Renal cortical epithelial cell (primary cell): ENCODE results near the gene THYN1. TPM values are rescaled to one million over a fixed set of nuclear protein-coding genes. Genes with fewer than 3 reads are reported as not detected.
"Not testable (repeated sequence)": the region's sequence is repeated elsewhere in the genome, so short reads cannot be mapped to it uniquely, and the experiment has no call there.

Experiments used
- DNase-seq: peaks from one replicate; pipeline ENCODE4 v3.0.0-alpha.2; 2011; ENCODE audit warnings: low read depth
- total RNA-seq: library from RNA; depleted of rRNA; stranded (reverse); fragments of >200 nt; gene quantifications from 2 replicates; pipeline ENCODE4 v1.2.3, GENCODE V29; 2014

THYN1 gene
- total RNA-seq = 75.2 and 101 TPM in 2 replicates

DNA sequence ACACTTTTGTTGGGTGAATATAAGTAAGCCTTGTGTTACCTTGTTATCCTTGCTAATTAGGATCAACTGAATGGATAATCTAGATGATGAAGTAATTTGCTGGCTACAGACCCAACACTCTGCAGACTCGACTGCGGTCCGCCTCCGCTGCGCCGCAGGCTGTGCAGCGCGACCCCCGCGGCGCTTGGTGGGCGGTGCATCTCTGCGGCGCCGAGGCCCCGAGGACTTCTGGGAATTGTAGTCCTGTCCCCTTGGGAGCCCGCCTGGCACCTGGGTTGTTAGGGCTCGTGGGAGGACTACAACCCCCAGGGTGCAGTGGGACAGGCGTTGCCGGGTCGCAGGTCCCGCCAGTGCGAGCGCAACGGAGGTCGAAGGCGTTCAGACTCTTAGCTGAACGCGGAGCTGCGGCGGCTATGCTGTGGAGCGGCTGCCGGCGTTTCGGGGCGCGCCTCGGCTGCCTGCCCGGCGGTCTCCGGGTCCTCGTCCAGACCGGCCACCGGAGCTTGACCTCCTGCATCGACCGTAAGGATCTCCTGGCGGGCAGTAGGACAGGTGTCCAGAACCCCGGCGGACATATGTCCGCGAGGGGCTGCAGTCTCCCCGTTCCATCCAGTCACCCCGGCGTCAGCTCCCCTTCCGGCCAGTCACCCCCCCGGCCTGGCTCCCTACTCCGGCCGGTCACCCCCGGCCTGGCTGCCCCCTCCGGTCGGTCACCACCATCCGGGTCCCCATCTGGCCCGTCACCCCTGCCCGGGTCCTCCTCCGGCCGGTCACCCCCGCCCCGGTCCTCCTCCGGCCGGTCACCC is at the start of gene THYN1, which contains the start of gene ACAD8:
TSS of gene THYN1 (minus strand) at position 165 of the 806 bp plus-strand sequence. CDS start 470 bp downstream, outside the sequence.
TSS of gene ACAD8 (plus strand) at position 381 of the 806 bp plus-strand sequence. CDS start at position 414, 33 bp downstream.
- peak; percentile 92 for DNase-seq

DNA sequence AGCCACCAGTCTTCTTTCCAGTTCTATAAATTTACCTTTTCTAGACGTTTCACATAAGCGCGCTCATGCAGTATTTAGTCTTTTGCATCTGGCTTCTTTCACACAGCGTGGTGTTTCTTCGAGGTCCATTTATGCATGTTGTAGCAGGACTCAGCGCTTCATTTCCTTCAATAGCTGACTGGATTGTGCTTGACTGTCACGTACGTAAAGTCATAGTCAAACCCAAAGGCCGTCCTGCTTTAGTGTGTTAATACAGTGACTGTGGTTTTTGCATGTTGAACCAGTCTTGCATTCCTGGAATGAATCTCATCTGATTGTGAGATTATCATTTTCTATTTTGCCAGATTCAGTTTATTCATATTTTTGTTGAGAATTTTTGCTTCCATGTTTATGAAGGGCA is 41.5 kb upstream of the THYN1 start:
- DNase-seq = no peak

DNA sequence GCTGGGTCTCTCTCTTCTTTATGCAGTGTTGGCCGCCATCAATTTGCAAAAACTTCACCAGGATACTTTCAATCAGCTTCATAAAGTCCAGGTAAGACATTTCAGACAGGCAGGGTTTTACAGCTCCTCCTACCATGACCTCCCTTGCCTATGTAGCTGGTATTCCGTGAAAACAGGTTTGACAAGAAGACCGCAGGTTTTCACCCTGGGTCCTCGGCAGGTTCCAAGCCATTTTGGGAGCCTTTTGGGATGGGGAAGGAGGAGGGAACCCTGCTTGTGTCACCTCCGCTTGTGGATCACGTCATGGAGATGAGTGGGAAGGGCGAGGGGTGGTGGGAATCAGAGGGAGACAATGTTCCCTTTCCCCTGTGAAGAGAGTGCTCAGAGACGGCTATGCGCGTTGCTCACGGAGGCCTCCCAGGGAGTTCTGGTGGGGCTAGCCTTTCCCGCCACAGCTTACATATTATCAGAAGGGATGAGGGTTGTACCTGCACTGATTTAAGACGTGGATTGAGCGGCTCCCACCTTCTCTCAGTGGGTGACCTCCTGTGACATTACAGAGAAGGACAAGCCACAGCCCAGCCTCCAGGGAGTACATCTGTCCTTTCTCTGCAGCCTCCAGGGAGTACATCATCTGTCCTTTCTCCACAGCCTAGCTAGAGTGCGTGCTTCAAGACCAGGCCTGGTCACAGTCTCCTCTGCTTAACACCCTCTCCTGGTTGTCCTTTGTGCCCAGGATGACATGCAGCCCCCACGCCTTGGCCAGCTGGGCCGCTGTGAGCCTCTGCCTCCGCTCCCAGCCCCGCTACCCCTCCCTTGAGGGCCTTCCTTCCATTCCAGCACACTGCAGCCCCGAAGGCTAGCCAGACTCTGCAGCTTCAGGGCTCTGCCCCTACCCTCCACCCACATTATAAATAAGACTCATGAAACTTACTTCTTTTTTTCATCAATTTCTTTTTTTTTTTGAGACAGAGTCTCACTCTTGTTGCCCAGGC is 40.3 kb upstream of the THYN1 start:
- no peak for DNase-seq

DNA sequence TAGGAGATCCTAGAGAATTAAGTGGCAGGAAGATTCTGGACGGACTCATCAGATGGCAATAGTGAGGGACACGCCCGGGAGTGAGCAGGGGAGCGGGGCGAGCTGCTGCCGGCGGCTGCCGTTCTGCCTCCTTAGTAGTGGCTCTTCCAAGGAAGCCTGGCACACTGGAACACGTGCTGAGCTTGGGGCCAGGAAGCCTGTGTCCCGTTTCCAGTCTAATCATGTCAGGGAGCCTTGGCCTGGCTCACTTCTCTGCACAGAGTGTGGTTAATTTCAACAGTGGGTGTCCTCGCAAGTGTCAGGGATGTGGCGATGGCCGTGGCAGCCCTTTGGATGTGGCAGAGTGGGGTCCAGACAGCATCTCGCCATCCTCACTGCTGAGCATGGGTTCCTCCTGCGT is 39.5 kb upstream of the THYN1 start:
- no peak for DNase-seq

DNA sequence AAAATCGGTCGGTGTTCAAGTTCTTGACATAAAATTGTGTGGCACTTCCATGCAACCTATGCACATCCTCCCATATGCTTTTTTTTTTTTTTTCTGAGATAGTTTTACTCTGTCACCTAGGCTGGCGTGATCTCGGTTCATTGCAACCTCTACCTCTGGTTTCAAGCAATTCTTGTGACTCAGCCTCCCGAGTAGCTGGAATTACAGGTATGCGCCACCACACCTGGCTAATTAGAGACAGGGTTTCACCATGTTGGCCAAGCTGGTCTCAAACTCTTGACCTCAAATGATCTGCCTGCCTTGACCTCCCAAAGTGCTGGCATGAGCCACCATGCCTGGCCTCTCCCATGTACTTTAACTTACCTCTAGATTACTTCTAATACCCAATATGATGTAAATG is 38.0 kb upstream of the THYN1 start:
- DNase-seq = no peak

DNA sequence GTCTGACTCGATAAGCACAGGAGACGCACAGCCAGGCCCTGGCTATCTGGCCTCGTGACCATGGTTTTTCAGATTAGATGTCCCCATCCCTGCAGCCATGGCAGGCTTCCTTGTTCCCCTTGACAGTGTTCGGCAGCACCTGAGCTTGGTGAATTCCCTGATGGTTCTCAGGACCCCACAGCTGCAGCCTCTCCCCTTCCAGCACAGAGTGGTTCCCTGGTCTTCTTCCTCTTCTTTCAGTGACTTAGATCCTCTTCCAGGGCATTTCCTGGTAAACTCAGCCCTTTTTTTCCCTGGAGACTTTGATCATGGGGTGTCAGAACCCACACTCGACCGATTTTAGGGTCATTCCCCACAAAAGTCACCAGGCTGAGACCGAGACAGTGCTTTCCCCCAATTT is 37.5 kb upstream of the THYN1 start:
- no peak for DNase-seq

DNA sequence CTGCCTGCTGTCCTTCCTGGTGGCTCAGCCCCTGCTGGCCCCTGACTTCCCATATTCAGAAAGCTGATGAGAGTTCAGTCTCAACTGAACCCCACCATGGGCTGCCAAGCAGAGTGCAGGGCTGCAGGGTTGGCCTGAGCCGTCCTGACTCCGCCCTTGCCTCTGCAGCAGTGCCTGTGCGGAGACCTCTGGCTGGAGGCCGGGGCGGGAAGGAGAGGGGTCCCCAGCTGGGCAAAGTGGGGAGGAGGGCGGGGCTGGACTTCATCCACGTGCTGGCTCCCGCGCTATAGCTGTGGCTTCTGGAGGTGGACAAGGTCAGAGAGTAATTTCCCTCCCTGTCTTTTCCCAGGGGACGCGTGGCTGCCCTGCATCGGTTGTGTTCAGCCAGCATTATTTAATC is 36.6 kb upstream of the THYN1 start:
- DNase-seq = no peak

DNA sequence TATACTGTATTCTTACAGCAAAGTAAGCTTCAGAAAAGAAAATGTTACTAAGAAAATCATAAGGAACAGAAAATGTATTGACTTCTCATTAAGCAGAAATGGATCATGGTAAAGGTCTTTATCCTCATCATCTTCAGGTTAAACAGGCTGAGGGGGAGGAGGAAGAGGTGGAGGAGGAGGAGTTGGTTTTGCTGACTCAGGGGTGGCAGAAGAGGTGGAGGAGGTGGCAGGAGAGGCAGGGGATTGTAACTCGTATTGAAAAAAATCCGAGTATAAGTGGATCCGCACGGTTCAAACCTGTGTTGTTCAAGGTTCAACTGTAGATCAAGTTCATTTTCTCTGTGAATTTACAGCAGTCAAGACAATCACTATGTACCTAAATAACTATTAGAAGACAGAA is 36.0 kb upstream of the THYN1 start:
- no peak for DNase-seq

DNA sequence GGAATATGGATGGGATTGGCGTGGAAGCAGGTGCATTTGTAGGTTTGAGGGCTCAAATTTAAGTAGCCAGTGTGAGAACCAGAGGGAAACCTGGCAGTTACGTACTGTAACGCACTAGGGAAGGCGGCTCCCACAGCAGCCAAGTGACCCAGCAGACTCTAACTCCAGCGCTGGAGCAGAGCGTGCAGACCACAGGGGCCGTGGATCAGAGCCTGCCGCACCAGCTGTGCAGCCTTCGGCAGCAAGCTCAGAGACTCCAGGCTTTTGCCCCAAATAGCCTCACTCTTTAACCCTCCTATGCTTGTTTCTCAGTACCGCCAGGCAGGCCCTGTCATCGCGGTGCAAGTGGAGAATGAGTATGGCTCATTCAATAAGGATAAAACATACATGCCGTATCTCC is 35.3 kb upstream of the THYN1 start:
- no peak for DNase-seq

DNA sequence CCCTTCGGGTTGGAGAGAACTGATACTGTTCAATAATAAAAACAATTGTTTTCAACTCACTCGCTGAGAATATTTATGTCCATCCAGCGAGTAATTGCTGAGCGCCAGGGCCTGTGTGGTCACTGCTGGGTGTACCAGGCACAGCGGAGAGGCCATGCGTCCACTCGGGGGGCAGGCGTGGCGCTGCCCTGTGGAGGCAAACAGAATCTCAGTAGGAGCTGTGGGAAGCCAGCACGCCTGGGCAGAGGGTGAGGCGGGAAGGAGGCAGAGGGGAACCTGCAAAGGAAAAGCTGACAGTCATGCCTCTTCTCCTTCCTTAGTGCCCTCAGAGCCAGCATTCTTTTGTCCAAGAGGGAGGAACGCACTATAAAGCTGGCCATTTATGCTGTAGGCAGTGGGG is 34.4 kb upstream of the THYN1 start:
- no peak for DNase-seq

DNA sequence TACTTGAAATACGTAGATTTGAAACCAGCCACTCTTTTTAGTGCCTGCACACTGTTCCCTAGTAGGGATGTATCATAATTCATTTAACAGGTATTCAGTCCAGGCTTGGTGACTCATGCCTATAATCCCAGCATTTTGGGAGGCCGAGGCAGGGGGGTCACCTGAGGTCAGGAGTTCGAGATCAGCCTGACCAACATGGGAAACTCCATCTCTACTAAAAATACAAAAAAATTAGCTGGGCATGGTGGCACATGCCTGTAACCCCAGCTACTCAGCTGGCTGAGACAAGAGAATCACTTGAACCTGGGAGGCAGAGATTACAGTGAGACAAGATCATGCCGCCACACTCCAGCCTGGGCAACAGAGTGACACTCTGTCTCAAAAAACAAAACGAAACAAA is 31.2 kb upstream of the THYN1 start:
- not testable (repeated sequence) for DNase-seq

DNA sequence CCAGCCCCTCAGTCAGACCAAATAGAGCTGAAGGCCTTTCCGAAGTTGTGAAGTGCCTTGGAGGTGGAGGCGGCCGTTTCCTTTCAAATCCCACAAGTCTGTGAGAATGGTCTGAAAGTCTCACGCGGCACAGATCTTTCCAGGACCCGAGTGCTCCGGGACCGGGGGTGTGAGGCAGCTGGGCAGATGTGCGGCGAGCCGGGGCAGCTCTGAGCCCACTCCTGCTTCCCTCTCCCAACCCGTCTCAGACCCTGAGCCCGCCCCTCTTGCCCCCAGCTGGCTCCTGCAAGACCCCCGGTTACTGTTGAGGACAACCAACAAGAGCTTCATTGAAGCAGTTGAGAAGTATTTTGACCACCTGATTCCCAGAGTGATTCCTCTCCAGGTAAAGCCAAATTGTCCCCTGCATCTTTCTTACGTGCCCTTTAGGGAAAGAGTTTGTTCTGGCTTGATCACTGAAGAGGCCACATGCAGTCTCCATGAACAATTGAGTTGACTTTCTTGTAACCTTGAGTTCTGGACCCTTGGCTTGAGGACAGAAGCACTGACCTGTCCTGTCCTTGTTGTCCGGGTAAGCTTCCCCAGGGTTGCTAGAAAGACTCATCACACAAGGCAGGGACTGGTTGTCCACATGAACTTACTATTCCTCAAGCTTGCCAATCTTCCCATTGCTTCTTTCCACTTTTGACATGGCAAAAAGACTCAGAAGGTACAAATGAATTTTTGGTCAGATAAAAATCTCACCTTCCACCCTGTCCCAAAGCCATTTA is 30.5 kb upstream of the THYN1 start:
- no peak for DNase-seq

DNA sequence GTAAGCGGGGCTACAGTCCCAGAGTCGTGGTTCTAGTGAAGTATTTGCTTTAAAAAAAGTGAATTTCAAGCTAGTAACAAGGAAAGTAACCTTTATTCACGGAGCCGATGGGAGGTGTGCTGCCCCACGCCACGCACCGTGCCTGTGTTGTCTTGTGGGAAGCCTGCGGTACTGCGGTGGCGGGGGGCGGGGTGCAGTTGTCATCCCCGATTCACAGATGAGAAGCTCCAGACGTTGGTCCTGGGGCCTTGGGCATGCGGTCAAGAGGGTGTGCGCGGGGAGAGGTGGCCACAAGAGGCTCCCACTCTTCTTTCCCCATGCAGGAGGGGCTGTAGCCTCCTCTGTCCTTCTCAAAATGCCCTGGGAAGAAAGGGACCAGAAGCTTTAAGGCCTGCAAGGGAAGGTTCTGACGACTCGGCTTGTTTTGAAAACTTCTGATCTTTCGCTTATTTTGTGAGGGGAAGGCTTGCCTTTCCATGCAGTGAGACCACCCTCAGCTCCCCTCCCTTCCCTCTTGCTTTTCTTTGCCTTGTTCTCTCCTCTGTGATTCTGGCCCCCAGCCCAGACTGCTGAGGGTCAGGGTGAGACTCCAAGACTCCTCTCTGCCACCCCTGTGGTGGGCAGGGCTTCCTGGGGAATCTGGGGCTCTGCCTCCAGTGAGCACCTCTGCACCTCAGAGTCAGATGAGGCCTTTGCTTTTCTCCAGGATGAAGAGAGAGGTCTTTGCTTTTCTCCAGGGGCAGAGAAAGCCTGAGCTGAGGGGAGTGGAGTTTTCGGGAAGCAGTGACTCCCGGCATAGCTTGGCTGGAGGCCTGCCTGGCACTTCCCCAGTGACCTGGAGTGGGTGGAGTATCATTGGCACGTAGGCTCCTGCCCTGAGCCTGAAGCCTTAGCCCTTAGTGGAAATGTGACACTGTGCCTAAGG is 29.2 kb upstream of the THYN1 start:
- no peak for DNase-seq

DNA sequence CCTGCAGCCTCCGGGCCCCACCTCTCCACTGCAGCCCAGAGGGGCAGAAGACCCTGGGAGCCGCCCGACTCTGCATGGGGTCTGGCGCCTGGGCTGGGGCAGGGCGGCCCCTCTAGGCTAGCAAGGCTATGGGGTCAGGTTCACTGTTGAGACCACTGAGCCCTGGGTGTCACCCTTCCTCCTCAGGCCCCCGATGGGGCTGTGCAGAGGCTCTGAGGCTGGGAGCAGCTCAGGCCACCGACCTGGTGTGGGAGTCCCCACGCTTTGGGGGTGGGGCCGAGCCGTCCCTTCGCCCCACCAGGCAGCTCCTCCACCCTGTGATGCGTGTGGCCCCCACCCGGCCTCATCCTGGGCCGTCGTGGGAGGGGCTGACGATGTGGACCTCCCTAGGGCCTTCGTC is 28.5 kb upstream of the THYN1 start:
- DNase-seq = not testable (repeated sequence)

DNA sequence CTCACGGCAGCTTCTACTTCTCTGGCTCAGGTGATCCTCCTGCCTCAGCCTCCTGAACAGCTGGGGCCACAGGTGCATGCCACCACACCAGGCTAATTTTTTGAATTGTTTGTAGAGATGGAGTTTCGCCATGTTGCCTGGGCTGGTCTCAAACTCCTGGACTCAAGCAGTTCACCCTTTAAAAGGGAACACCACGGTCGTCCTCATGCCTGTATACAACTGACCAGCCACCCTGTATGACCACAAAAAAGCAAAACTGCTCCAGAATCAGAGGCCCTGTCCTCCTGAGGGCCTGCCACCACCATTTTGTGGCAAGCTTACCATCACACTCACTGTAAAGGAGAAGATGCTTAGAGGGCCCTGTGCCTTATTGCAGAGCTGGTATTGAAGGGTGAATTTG is 25.2 kb upstream of the THYN1 start:
- no peak for DNase-seq

DNA sequence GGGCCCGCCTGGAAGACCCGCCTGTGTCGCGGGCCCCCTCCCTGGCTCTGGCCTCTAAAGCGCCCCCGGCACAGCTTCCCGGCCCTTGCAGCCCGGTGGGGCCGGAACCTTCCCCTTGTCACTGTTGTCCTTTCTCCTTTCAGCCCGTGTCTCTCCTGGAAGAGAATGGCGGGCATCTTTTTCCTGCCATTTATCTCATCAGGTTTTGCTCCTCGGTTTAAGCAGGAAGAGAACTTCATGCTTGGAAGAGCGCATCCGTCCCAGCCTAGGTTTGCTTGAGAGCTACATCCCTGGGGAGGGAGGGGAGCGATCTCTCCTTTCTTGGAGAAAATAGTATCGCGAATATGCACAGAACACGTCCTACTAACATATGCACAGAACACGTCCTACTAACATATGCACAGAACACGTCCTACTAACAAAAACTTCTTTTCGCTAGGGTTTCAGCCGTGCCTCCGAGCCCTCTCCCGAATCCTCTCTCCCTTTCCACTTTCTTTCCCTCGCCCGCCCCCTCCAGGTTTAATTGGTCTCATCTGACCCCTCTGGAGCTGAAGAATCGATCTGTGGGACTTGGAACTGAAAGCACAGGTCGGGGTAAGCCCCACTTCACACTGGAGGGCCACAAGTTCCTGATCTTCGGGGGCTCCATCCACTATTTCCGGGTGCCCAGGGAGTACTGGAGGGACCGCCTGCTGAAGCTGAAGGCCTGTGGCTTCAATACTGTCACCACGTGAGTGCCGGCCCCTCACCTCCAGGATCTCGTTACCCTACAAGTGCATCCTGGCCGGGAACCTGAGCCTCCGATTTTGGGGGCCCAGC is 24.2 kb upstream of the THYN1 start:
- DNase-seq = no peak

DNA sequence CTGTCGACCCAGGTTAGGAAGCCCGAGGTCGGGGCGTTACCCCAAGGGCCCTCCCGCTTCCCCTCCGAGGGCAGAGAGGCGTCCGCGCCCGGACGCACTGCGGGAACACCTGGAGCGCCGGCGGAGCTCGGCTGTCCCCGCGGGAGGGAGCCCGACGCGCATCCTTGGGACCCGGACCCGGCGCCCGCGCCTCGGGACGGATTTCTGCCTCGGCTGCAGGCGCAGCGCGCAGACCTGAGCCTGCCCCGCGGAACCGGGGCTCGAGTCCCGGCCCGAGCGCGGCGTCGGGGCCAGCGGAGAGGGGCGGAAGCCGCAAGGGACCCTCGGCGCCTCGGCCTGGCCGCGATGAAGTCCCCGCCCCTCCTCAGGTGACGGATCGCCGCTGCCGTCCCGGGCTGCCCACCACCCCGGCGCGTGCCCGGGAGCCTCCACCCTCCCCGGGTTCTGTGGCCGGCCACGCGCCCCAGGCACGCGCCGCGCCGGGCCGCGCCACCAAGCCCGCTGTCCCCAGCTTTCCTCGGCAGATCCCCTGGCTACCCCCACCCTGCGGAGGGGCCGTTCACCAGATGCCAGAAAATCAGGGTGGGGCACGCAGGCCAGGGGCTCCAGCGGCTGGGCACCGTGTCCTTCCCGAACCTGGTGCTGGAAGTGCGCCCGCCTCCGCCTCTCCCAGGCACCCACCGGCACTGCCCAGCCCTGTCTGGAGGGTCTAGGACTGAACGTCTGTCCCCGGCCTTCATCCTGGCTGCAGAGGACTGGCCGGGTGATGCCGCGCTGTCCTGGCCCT is 23.4 kb upstream of the THYN1 start:
- no peak for DNase-seq

DNA sequence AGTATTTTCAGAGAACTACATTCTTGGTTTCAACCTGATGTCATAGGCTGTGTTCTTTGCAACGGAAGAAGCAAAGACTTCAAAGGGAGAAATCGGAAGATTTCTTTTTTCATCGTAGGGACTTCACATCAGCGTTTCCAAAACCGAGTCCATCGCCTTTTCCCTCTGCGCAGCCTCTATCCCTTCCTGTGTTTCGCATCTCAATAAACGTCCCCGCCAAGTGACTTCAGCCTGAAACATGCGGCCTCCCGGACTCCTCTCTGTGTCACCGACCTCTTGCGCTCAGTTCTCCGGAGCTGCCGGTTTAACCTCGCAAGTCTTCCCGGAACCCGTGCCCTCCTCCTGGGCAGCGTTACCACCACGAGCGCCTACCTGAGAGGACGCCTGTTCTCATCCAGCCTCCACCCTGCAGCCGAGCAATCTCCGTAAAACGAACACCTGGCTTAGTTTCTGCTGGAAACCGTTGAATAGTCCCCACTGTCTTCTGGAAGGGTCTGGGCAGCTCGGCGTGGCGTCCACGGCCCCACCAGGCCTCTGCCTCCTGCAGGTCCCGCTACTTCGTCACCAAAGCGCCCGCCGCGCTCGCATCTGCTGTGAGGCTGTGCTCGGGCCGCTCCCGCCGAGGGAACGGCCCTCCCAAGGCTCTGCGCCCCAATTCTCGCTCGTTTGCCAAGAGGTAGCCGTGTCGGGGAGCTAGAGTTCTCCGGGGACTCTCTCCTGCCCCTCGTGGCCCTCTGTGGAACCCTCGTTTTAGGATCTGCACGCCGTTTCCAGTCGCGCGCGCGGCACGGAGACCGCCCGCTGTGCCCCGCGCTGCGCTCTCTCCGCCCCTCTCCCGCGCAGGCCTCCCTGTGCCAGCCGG is 22.6 kb upstream of the THYN1 start, which contains the start of gene GLB1L3:
TSS of gene GLB1L3 (plus strand) at position 846 of the 862 bp plus-strand sequence. CDS start 362 bp downstream, outside the sequence.
- DNase-seq = no peak
